ENCODE data around the gene OR2G6.
"Not testable (repeated sequence)": the region's sequence is repeated elsewhere in the genome, so short reads cannot be mapped to it uniquely, and the experiment has no call there.

Gene OR2G6

GRCh38 chr1:248507773-248508172 is at the start of gene OR2G6:
Gene OR2G6 (plus strand): TSS chr1:248508073. CDS start chr1:248521647, 13,574 bp downstream.
- H3K27ac ChIP-seq; DNase-seq (ENCODE audit: low spot score); CTCF ChIA-PET; POLR2A ChIA-PET (ENCODE audit: low non-redundant PET): not testable (repeated sequence)

- DNase-seq (ENCODE audit: low spot score); POLR2A ChIA-PET (ENCODE audit: low non-redundant PET); H3K27ac ChIP-seq; CTCF ChIA-PET: not testable (repeated sequence)
Measured at GRCh38 chr1:248459117-248459516, 48.8 kb upstream of the OR2G6 start.

GRCh38 chr1:248471154-248471553 is 36.7 kb upstream of the OR2G6 start:
- POLR2A ChIA-PET (ENCODE audit: low non-redundant PET), result no interaction called here
- CTCF ChIA-PET, result interaction anchor here (0.6 kb wide), 1 partner anchor 137 kb away, joined by 5 read pairs; no protein-coding TSS in a partner anchor
- no peak for DNase-seq (ENCODE audit: low spot score)
- TF ChIP-seq CTCF (conservative IDR thresholded peaks at IDR 0.05; ENCODE audit: low read depth), result no peak
- H3K27ac ChIP-seq, result no peak overlapping the region

- DNase-seq (ENCODE audit: low spot score); CTCF ChIA-PET; H3K27ac ChIP-seq; POLR2A ChIA-PET (ENCODE audit: low non-redundant PET): not testable (repeated sequence)
Measured at GRCh38 chr1:248472111-248472510, 35.8 kb upstream of the OR2G6 start.

- CTCF ChIA-PET; DNase-seq (ENCODE audit: low spot score); H3K27ac ChIP-seq; POLR2A ChIA-PET (ENCODE audit: low non-redundant PET): not testable (repeated sequence)
Measured at GRCh38 chr1:248473051-248473450, 34.8 kb upstream of the OR2G6 start, which contains the start of gene OR2T3. Gene OR2T3 (plus strand): TSS chr1:248473351. CDS start chr1:248473351, 0 bp downstream.

- CTCF ChIA-PET; H3K27ac ChIP-seq; DNase-seq (ENCODE audit: low spot score); POLR2A ChIA-PET (ENCODE audit: low non-redundant PET): not testable (repeated sequence)
Measured at GRCh38 chr1:248475660-248476059, 32.2 kb upstream of the OR2G6 start.

- CTCF ChIA-PET; H3K27ac ChIP-seq; POLR2A ChIA-PET (ENCODE audit: low non-redundant PET); DNase-seq (ENCODE audit: low spot score): not testable (repeated sequence)
Measured at GRCh38 chr1:248481686-248482579, 25.9 kb upstream of the OR2G6 start.

GRCh38 chr1:248488289-248488688 is 19.6 kb upstream of the OR2G6 start, which contains the start of gene OR2T5:
Gene OR2T5 (plus strand): TSS chr1:248488589. CDS start chr1:248488589, 0 bp downstream.
- DNase-seq (ENCODE audit: low spot score); POLR2A ChIA-PET (ENCODE audit: low non-redundant PET); H3K27ac ChIP-seq; CTCF ChIA-PET: not testable (repeated sequence)

- POLR2A ChIA-PET (ENCODE audit: low non-redundant PET); CTCF ChIA-PET; DNase-seq (ENCODE audit: low spot score); H3K27ac ChIP-seq: not testable (repeated sequence)
Measured at GRCh38 chr1:248496661-248497060, 11.2 kb upstream of the OR2G6 start.

GRCh38 chr1:248500305-248501035 is 7.4 kb upstream of the OR2G6 start:
- POLR2A ChIA-PET (ENCODE audit: low non-redundant PET); DNase-seq (ENCODE audit: low spot score); H3K27ac ChIP-seq; CTCF ChIA-PET: not testable (repeated sequence)

- H3K27ac ChIP-seq; DNase-seq (ENCODE audit: low spot score); CTCF ChIA-PET; POLR2A ChIA-PET (ENCODE audit: low non-redundant PET): not testable (repeated sequence)
Measured at GRCh38 chr1:248510217-248510616, 2.3 kb downstream of the OR2G6 start.

- TF ChIP-seq CTCF (conservative IDR thresholded peaks at IDR 0.05; ENCODE audit: low read depth), result no peak
- ChIA-PET POLR2A (ENCODE audit: low non-redundant PET) (no interaction called here), CTCF (no interaction called here)
- H3K27ac ChIP-seq, result no peak overlapping the region
- DNase-seq (ENCODE audit: low spot score), result no peak
Measured at GRCh38 chr1:248521856-248522255, 14.0 kb downstream of the OR2G6 start.

GRCh38 chr1:248537449-248537848 is 29.6 kb downstream of the OR2G6 start:
- CTCF ChIA-PET; DNase-seq (ENCODE audit: low spot score); POLR2A ChIA-PET (ENCODE audit: low non-redundant PET): not testable (repeated sequence)

GRCh38 chr1:248547383-248547782 is 39.5 kb downstream of the OR2G6 start:
- CTCF ChIA-PET; POLR2A ChIA-PET (ENCODE audit: low non-redundant PET); DNase-seq (ENCODE audit: low spot score); H3K27ac ChIP-seq: not testable (repeated sequence)

More at GRCh38 chr1:248537449-248537848, 29.6 kb downstream of the OR2G6 start:
- H3K27ac ChIP-seq, result not testable (repeated sequence)

GRCh38 chr1:248551027-248551426 is 43.2 kb downstream of the OR2G6 start:
- H3K27ac ChIP-seq; POLR2A ChIA-PET (ENCODE audit: low non-redundant PET); CTCF ChIA-PET; DNase-seq (ENCODE audit: low spot score): not testable (repeated sequence)
